K562 (cell line): ENCODE results near the gene MYL4. TPM values are rescaled to one million over a fixed set of nuclear protein-coding genes. Genes with fewer than 3 reads are reported as not detected.

Experiments
- COPS2 ChIP-seq: fragments of 450-650 bp; conservative IDR thresholded peaks from 2 replicates; pipeline ENCODE4 v1.6.1; 2016; ENCODE audit warnings: mild to moderate bottlenecking, moderate library complexity
- CXXC5 ChIP-seq: fragments of 250-450 bp; sonication (Bioruptor Pico); IDR thresholded peaks from 2 replicates; pipeline ENCODE4 v1.8.0; 2022; ENCODE audit warnings: inconsistent platforms, mild to moderate bottlenecking, moderate library complexity
- HDAC8 ChIP-seq: fragments of 450-650 bp; IDR thresholded peaks from 2 replicates; pipeline ENCODE4 v1.6.1; 2016; ENCODE audit warnings: mild to moderate bottlenecking, missing genetic modification characterization, moderate library complexity, missing compliant biosample characterization
- HMG20A ChIP-seq: fragments of 450-650 bp; formaldehyde crosslinking; conservative IDR thresholded peaks from 2 replicates; pipeline ENCODE4 v1.4.0; 2020; ENCODE audit warnings: mild to moderate bottlenecking, mixed read lengths
- HNRNPK ChIP-seq: fragments of 200-400 bp; formaldehyde crosslinking; IDR thresholded peaks from one replicate; pipeline ENCODE4 v1.6.1; 2018; ENCODE audit warnings: mild to moderate bottlenecking, low read depth, low read length; ENCODE audit not compliant: poor library complexity, severe bottlenecking
- KDM2B ChIP-seq: fragments of 250-450 bp; sonication (Bioruptor Pico); IDR thresholded peaks from 2 replicates; pipeline ENCODE4 v1.8.0; 2021; ENCODE audit warnings: mild to moderate bottlenecking, moderate library complexity
- MAFG ChIP-seq: fragments of 450-650 bp; conservative IDR thresholded peaks from 2 replicates; pipeline ENCODE4 v1.6.1; 2016; ENCODE audit warnings: missing genetic modification characterization, missing compliant biosample characterization
- NUFIP1 ChIP-seq: fragments of 450-650 bp; IDR thresholded peaks from 2 replicates; pipeline ENCODE4 v1.6.1; 2018; ENCODE audit not compliant: partially characterized antibody
- OTX1 ChIP-seq: fragments of 450-650 bp; formaldehyde crosslinking; IDR thresholded peaks from 2 replicates; pipeline ENCODE4 v1.4.0; 2022; ENCODE audit warnings: mild to moderate bottlenecking
- PHB ChIP-seq: fragments of 250-450 bp; sonication (Bioruptor Pico); IDR thresholded peaks from 2 replicates; pipeline ENCODE4 v1.5.0; 2021
- PRMT5 ChIP-seq: sonication (generic); formaldehyde crosslinking; IDR thresholded peaks from 2 replicates; pipeline ENCODE4 v1.5.0; 2020; ENCODE audit warnings: missing genetic modification reagents
- TEAD1 ChIP-seq, 2 experiments: fragments of 450-650 bp in 1 of 2; sonication (generic) in 1 of 2; formaldehyde crosslinking; IDR thresholded peaks; 2 replicates each; pipeline versions ENCODE4 v1.4.0 to v1.8.0; 2020 to 2022; ENCODE audit warnings: mild to moderate bottlenecking in 2 of 2, missing genetic modification reagents in 1 of 2
- TFAM ChIP-seq: fragments of 250-450 bp; sonication (Bioruptor Pico); conservative IDR thresholded peaks from 2 replicates; pipeline ENCODE4 v1.5.0; 2021; ENCODE audit warnings: mild to moderate bottlenecking, moderate library complexity
- THRAP3 ChIP-seq: fragments of 450-650 bp; IDR thresholded peaks from 2 replicates; pipeline ENCODE4 v1.6.1; 2016; ENCODE audit warnings: mild to moderate bottlenecking, inconsistent platforms, borderline replicate concordance
- ZNF23 ChIP-seq: fragments of 250-450 bp; sonication (Bioruptor Pico); IDR thresholded peaks from 2 replicates; pipeline ENCODE4 v1.4.0; 2020; ENCODE audit warnings: mild to moderate bottlenecking
- ZNF311 ChIP-seq: fragments of 250-450 bp; sonication (Bioruptor Pico); IDR thresholded peaks from 2 replicates; pipeline ENCODE4 v1.4.0; 2020; ENCODE audit warnings: mild to moderate bottlenecking, moderate library complexity
- polyA plus RNA-seq, 8 experiments: library from polyadenylated mRNA; depleted of rRNA in 4 of 8; stranded (reverse) in 5 of 8; unstranded in 3 of 8; fragments of >200 nt; fragmentation: Nextera tagmentation in 2 of 8; fragmentation: Illumina TruSeq in 1 of 8; extraction: Ambion mirVana in 2 of 8; extraction: Trizol in 1 of 8; gene quantifications; 2 replicates each; pipeline versions ENCODE4 v1.2.1 to v1.2.3, GENCODE V29; 2011 to 2014; ENCODE audit warnings: inconsistent platforms in 1 of 8, missing spikeins in 1 of 8
- total RNA-seq, 7 experiments: library from RNA; depleted of rRNA in 6 of 7; stranded (reverse); fragments of >200 nt in 6 of 7; fragmentation: Illumina TruSeq in 2 of 7; extraction: Trizol in 2 of 7; gene quantifications; 2 replicates each; pipeline versions ENCODE4 v1.2.1 to v1.2.3, GENCODE V29; 2011 to 2021; ENCODE audit warnings: low replicate concordance in 1 of 7
- TF ChIP-seq, protein P1 (sequence below): sonication (generic); formaldehyde crosslinking; IDR thresholded peaks from 2 replicates; pipeline ENCODE4 v1.5.0; 2020; ENCODE audit warnings: missing genetic modification reagents
- TF ChIP-seq, protein P2 (sequence below): fragments of 450-650 bp; conservative IDR thresholded peaks from 2 replicates; pipeline ENCODE4 v1.6.1; 2016; ENCODE audit warnings: missing genetic modification characterization, low read depth, mild to moderate bottlenecking, missing compliant biosample characterization, moderate library complexity
- TF ChIP-seq, protein P3 (sequence below), 3 experiments: fragments of 200-800 bp in 1 of 3; sonication (Bioruptor generic) in 1 of 3; sonication (generic) in 1 of 3; formaldehyde crosslinking in 1 of 3; IDR thresholded peaks; 2 replicates each; pipeline versions ENCODE4 v1.6.1 to v1.8.0; 2016 to 2022; ENCODE audit warnings: mild to moderate bottlenecking in 2 of 3, missing compliant biosample characterization in 2 of 3, missing genetic modification characterization in 2 of 3, missing genetic modification reagents in 1 of 3
- TF ChIP-seq, protein P4 (sequence below): fragments of 450-650 bp; IDR thresholded peaks from 2 replicates; pipeline ENCODE4 v1.6.1; 2017; ENCODE audit warnings: mild to moderate bottlenecking, moderate library complexity

MYL4 gene
- total and polyA plus RNA-seq, 9 of the 15 experiments (the other 6 are each of a cell fraction or from before 2014, with no cell fraction given): 117 to 423 (median 221) TPM

DNA sequence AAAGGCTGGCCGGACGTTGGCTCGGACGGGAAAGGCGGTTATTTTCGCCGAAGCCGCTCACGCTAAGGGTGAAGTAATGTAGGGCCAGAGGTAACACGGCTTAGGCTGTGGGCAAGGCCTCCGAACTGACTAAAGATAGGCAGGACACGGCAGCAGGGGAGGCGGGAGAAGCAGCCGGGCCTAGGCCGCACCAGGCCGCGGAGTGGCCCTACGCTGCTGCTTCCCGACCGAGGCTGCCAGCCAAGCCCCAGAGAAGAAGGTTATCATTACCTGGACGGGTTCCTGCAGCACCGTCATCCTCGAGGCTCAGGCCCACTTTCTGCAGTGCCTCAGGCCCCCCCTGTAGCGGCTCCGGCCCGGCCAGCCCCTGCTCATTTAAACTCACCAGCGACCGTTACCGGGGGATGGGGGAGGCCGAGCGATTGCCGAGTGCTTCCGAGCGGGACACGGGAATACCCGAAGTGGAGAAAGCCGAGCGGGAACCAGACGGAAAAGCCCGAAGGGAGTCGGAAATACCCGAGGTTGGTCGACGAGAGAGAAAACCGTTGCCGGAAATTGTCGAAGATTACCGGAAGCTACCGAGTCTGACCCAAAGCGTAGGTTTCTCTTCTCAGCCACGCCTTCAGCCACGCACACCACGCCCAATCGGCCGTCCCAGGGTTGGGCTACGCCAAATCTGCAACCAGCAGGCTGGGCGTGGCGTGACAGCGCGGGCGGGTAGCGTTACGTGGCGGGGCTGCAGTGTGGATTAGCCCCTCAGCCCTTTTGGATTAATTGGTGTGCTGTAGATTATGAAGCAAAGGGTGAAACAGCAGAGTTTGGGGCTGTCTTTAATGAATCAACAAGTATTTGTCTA, 20.0 kb upstream of the MYL4 start, which contains the start of gene CDC27 (continued):
- no peak for TF ChIP-seq HMG20A
- TF ChIP-seq, protein P1, sequence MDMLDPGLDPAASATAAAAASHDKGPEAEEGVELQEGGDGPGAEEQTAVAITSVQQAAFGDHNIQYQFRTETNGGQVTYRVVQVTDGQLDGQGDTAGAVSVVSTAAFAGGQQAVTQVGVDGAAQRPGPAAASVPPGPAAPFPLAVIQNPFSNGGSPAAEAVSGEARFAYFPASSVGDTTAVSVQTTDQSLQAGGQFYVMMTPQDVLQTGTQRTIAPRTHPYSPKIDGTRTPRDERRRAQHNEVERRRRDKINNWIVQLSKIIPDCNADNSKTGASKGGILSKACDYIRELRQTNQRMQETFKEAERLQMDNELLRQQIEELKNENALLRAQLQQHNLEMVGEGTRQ (CRISPR knock-in tag): no peak
- no peak for TF ChIP-seq TFAM (CRISPR knock-in tag)
- no peak for TF ChIP-seq MAFG (tag)
- no peak for TF ChIP-seq ZNF311 (CRISPR knock-in tag)
- 0 out of 2 replicates have a peak, but pooled peaks have one; percentile 20 for TF ChIP-seq PHB (CRISPR knock-in tag)
- 0 out of 2 replicates have a peak, but pooled peaks have one; percentile 37 for TF ChIP-seq HDAC8 (tag)
- TF ChIP-seq TEAD1 (CRISPR knock-in tag; IDR thresholded peaks at IDR 0.05): peak in 1 of 2 experiments; percentile 66; a peak in 1 of 4 replicates
- TF ChIP-seq, protein P2, sequence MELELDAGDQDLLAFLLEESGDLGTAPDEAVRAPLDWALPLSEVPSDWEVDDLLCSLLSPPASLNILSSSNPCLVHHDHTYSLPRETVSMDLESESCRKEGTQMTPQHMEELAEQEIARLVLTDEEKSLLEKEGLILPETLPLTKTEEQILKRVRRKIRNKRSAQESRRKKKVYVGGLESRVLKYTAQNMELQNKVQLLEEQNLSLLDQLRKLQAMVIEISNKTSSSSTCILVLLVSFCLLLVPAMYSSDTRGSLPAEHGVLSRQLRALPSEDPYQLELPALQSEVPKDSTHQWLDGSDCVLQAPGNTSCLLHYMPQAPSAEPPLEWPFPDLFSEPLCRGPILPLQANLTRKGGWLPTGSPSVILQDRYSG (tag): no peak
- TF ChIP-seq, protein P3, sequence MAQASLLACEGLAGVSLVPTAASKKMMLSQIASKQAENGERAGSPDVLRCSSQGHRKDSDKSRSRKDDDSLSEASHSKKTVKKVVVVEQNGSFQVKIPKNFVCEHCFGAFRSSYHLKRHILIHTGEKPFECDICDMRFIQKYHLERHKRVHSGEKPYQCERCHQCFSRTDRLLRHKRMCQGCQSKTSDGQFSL (CRISPR knock-in tag; IDR thresholded peaks at IDR 0.05): peak; percentile 81
- TF ChIP-seq, protein P3 (tag; IDR thresholded peaks at IDR 0.05): no peak; a peak in 1 of 4 replicates
- no peak for TF ChIP-seq ZNF23 (CRISPR knock-in tag)
- TF ChIP-seq OTX1 (CRISPR knock-in tag): no peak
- TF ChIP-seq NUFIP1: no peak
- TF ChIP-seq HNRNPK: no peak
- TF ChIP-seq, protein P4, sequence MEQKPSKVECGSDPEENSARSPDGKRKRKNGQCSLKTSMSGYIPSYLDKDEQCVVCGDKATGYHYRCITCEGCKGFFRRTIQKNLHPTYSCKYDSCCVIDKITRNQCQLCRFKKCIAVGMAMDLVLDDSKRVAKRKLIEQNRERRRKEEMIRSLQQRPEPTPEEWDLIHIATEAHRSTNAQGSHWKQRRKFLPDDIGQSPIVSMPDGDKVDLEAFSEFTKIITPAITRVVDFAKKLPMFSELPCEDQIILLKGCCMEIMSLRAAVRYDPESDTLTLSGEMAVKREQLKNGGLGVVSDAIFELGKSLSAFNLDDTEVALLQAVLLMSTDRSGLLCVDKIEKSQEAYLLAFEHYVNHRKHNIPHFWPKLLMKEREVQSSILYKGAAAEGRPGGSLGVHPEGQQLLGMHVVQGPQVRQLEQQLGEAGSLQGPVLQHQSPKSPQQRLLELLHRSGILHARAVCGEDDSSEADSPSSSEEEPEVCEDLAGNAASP: no peak
- TF ChIP-seq COPS2: no peak
- peak; percentile 88 for TF ChIP-seq CXXC5 (CRISPR knock-in tag)
- no peak for TF ChIP-seq THRAP3
- 0 out of 2 replicates have a peak, but pooled peaks have one; percentile 75 for TF ChIP-seq PRMT5
- no peak for TF ChIP-seq KDM2B
